Anterior cingulate cortex (tissue), 58 donors: ENCODE data around the gene MNT.

Experiments used
- DNase-seq, 58 donors: peaks; one replicate each; lab custom pipeline; 2025; lab: John Stamatoyannopoulos, UW

The MNT gene

DNA sequence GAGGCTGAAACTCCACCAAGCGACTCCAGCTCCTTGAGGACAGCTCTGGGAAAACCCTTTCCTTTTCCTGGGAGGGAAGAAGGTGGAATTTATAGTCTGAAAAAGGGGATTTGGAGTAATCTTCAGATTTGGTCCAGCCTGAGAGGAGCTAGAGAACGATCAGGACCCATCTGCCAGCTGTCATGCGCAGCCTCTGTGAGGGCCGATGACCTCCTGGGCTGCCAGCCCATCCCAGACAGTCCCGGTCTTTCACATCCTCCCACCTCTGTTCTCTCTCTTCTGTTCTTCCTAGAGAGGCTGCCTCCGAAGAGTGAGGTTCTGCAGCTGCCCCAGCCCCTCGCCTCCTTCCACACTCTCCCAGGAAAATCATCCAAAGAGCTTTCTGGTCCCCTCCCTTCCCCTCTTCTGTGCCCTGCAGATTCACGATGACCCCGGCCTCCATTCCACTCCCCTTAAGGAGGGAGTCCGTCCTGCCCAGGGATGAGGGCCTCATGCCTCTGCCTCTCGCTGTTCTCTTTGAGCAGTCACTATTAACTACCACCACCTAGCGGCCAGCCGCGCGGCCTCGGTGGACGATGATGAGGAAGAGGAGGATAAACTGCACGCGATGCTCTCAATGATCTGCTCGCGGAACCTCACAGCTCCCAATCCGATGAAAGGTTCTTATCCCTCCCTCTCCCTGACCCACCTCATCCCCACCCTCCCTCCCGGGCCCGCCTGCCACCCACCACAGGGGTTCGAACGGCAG is 33.9 kb downstream of the MNT start:
- DNase-seq: peak in 4 of 58 donors; percentile 10 to 40 (median 28)

DNA sequence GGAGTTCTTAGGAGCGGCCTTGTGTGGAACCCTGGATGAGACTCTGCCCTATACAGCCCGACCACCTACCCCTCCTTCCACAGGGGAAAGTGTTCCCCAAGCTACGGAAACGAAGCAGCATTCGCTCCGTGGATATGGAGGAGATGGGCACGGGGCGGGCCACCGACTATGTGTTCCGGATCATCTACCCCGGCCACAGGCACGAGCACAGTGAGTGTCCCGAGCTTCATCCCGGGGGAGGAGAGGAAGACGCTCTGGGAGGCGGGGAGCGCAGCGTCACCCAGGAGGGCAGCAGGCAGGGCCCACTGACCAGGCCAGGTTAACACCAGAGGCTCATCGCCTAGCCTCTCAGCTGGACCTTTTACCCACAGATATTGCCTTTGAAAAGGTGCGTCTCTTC is 35.7 kb downstream of the MNT start:
- DNase-seq: no peak

DNA sequence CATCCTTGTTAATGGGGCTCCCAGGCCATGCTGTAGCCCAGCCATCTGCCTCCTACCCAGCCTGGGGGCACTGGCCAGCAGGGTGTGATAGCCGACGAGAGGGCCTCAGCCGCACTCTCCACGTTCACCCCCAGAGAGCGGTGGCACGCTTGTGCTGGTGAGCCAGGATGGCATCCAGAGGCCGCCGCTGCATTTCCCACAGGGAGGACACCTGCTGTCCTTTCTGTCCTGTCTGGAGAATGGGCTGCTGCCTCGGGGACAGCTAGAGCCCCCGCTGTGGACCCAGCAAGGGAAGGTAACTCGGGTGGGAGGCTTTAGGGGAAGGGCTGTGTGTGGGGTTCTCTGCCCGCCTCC is 36.1 kb downstream of the MNT start:
- DNase-seq: no peak

DNA sequence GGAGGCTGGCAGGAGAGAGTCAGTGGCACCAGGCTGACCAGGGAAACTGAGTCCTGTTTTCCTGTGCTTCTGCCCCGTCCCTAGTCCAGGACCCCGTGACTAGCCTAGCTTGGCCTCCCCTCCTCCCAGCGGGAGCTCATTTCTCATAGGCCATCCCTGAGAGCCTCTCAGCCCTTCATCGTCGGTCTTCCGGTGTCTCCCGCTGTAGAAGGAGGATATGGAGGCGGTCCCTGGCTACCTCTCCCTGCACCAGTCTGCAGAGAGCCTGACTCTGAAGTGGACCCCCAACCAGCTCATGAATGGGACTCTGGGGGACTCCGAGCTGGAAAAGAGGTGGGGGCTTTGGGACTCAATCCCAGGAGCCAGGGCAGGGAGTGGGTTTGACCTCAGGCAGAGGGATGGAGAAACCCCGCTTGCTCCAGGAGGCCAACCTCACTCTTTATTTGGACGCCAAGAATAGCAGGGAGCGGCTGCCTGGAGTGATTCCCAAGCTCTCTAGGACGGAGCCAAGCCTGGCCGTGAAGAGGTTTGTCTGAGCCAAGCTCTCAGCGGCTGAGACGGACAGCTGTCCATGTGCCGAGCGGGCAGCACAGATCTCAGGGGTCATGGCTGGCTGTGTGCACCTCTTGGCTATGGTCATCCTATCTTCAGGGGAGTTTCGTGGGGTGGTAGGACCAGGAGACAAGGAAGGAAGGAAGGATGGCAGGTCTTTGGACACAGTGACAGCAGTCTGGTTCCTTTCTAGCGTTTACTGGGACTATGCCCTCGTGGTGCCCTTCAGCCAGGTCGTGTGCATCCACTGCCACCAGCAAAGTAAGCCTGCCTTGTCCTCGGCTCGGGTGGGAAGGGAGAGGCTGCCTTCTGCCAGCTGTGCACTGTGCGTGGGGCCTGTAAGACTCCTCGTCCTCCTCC is 36.8 kb downstream of the MNT start:
- DNase-seq: peak in 23 of 58 donors; percentile 10 to 62 (median 26)

DNA sequence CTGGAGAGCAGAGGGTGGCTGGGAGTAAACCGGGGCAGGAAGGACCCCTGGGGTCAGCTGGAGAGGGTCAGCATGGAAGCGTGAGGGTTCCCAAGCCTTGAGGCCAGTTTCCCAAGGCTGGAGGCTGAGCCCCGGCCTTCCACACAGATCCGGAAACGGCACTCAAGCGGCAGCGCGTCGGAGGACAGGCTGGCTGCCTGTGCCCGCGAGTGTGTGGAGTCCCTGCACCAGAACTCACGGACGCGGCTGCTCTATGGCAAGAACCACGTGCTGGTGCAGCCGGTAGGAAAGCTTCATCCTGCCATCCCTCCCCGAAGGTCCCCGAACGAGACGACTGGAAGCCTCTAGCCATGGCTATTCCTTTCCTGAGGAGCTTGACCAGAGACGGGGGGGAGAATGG is 37.5 kb downstream of the MNT start:
- no peak for DNase-seq

DNA sequence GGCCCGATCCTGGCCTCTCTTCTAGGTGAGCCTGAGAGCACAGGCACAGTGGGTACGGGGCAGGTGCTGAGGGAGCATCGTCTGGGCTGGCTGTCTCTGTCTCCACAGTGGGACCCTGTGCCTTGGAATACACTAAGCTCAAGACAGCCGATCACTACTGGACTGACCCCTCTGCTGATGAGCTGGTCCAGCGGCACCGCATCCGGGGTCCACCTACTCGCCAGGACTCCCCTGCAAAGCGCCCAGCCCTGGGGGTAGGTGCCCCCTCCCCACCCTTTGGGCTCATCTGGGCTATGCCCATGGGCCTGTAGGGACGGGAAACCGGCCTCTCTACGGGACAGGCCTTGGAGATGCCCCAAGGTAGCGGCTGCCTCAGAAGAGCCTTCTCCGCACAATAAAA is 38.0 kb downstream of the MNT start:
- DNase-seq: no peak

DNA sequence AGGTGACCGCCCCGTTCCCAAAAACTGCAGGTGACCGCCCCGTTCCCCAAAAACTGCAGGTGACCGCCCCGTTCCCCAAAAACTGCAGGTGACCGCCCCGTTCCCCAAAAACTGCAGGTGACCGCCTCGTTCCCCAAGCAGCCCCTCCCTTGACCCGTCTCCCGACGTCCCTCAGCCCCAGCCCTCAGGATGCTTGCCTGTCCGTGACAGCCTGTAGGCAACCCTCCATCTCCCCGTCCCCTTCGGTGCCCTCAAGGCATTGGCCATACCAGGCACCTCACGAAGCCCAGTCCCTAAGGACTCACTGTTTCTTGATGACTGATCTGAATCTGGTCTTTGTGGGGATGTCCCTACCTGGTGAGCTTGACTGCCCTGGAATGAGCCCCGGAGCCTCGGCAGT is 38.4 kb downstream of the MNT start:
- no peak for DNase-seq

DNA sequence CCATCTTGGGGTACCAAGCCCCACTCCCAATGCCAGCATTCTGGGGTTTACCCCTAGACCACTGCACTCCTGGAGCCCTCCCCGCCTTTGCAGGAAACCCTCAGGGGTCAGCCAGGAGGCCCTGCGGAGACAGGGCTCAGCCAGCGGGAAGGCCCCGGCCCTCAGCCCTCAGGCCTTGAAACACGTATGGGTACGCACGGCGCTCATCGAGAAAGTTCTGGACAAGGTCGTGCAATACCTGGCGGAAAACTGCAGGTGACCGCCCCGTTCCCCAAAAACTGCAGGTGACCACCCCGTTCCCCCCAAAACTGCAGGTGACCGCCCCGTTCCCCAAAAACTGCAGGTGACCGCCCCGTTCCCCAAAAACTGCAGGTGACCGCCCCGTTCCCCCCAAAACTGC is 38.8 kb downstream of the MNT start:
- no peak for DNase-seq

DNA sequence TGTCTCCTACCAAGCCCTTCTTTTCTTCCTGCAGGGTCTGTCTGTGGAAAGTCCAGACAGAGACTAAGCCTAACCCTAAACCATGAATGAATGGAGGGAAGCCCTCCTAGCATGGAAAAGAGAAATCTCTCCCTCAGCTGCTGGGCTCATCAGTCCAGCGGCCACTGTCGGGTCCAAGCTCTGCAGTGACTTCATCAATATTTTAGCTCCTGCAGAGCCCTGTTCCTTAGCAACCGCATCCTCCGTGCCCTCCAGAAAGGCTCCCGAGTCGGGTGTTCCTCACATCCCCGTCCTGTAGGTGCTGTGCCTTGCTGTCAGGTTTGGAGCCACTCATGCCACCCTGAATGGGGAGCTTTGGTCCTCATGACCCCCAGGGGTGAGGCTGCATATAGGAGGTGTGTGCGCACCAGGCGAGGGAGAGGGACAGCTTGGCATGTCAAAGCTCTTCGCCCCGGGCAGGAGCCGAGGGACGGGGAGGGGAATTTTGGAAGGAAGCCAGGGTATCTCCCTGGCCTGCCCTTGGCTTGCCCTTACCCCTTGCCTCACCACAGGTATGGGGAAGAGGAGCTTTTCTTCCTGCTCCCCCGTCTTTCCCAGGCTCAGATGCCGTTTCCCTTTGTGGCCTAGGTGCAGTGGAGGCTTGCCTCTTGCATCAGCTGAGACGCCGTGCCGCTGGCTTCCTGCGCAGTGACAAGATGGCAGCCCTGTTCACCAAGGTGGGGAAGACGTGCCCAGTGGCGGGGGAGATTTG is 39.7 kb downstream of the MNT start:
- no peak for DNase-seq

DNA sequence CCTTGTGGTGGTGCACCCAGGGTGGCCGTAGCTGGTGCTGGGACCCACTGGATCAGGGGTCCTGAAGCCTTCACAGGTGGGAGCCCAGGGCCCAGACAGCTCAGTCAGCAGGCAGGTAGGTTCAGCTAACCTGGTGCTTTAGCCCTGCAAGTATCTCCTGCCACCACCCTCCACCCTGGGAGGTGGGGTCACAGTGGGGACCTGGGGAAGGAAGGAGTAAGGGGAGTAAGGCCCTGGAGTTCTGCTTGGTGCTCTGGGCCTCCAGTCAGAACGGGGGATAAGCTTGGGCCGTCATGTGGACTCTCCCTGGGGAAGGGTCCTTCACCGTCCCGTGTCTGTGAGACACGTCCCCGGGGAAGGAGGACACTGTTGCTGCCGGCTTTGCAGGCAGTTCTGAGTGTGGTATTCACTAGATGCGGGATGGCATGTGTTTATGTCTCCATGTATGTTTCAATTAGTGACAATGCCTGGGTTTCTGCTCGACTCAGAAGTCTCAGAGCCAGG is 42.9 kb downstream of the MNT start:
- DNase-seq: no peak

DNA sequence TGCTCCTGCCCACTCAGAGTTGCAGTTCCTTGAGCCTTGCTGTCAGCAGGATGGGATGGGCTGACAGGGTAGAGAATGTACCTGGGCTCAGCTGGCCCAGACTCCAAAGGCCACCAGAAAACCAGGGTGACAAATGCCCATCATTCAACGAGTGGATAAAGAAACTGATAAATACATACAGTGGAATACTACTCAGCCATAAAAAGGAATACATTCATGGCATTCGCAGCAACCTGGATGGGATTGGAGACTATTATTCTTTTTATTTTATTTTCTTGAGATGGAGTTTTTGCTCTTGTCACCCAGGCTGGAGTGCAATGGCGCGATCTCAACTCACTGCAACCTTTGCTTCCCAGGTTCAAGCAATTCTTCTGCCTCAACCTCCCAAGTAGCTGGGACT is 43.6 kb downstream of the MNT start:
- DNase-seq: no peak

DNA sequence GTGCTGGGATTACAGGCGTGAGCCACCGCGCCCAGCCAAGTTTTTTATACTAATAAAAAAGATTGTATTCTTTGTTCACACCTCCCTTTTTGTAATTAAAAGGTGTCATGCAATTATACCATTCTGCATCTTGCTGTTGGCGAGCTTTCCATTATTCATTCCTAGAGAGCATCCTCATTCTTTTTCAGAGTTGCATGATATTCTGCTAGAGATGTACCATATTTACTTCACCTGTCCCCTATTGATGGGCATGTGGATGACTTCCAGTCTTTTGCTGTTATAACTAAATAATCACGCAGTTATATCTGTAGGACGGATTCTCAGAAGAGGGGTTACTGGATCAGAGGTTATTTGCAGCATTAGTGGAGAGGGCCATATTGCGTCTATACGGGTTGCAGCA is 46.5 kb downstream of the MNT start:
- no peak for DNase-seq

DNA sequence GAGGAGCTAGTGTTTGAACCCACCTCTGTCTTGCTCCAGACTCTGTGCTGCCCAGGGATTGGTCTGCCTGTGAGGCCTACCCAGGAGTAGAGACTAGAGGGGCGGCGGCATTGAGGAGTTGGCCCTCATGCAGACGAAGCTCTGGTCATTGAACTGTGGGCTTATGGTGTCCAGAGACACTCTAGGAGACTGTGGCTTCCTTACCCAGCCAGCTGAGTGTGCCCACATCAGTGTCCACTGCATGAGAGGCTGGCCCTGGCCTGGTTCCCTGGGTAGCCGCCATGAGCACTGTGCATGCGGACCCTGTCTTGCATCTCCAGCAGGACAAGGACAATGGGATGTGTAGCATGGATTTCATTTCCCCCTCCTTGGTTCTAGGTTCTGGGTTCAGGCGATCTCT is 49.6 kb downstream of the MNT start:
- no peak for DNase-seq

DNA sequence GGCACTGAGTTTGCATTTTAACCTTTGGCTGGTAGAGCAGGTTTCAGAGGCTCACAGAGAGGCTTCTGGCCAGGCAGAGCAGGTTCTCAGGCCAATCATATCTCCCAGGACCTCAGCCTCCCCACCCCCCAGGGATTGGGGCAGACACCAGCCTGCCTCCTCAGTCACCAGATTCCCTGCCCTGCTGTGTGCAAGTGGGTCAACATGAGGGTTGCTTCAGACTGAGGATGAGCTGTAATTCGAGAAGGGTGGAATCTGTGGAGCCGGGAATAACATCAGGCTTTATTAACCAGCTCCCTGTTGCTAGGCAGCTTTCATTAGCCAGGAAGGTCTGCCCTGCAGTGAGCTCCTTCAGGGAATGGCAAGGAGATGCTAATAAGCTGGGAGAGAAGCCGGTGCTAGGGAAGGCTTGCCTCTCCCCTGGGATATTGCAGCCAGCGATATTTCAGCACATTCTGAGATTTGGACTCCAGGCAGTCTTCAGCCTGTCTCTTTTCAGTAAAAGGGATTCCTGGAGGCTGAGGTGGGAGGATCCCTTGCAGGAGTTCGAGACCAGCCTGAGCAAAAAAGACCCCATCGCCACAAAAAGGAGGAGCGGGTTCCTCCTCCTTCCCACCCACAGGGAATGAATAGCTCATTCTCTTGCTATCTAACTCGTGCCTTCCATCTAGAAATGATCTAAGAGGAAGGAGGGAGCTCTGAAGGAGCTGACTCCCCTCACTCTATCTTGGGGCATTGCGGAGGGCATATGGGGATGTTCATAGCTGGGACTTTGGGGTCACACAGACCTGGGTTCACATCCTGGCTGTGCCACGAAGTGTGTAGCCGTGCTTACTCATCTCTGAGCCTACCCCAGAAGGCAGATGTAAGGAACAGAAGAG is 52.8 kb downstream of the MNT start:
- peak in 40 of 58 donors; percentile 13 to 80 (median 42) for DNase-seq

DNA sequence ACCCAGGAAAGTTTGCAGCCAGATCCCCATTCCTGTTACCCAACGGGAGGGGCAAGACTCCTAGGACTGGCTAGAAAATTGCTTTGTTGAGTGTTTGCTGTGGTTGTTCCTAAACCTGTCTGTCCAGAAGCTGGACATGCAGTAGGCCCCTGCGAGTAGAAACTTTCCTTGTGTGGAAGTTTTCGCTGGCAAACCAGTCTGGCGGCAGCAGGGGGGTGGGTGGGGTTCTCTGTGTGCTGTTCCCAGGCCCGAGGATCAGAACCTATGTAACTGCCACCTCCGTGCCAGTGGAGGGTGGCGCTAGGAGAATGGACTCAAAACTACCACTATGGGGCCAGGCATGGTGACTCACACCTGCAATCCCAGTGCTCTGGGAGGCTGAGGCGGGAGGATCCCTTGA is 54.4 kb downstream of the MNT start:
- DNase-seq: no peak

DNA sequence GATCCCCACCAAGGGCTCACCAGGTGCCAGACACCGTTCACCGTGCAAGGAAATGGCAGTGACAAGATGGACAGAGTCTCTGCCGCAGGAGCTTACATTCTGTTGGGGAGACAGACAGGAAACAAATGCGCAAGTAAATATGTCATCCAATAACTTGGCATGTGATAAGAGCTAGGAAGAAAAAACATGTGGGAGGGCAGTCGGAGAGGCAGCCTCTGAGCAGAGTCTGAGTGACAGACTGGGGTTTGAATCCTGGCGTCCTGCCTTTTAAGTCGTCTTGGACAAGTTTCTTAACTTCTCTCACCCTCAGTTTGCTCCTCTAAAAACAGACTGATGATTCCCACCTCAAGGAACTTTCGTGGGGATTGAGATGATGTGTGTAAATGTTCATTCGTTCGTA is 56.3 kb downstream of the MNT start:
- peak in 1 of 58 donors; percentile 23 for DNase-seq

DNA sequence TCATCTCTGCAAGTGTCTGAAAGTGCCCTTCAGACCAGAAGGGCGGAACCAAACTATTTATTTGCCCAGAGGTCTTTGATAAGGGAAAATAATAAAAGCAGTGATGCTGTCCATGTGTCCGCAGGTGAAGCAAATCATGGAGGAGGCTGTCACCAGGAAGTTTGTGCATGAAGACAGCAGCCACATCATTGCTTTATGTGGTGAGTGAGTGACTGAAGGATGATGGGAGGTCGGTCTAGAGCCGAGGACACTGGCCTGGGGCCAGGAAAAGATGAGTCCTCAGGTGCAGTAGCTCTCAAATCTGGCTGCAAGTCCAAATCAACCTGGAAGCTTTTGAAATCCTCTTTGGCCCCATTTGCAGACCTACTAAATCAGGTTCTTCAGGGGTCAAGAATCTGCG is 57.4 kb downstream of the MNT start:
- no peak for DNase-seq

DNA sequence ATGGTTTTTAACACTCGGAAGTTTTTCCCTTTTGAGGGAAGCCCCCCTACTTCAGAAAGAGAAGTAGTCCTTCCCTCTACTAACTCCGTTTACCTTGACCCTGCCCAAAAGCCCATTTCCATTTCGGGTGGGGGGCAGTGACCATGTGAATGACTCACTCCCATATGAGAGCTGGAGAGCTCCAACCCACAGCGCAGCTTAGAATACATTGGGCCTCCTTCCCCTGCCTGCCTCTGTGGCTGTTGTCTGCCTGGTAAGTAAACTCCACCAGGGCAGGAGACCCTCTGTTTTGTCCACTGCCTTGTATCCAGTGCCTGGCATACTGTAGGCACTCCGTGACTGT is 62.6 kb downstream of the MNT start:
- DNase-seq: peak in 6 of 58 donors; percentile 8 to 55 (median 26)

DNA sequence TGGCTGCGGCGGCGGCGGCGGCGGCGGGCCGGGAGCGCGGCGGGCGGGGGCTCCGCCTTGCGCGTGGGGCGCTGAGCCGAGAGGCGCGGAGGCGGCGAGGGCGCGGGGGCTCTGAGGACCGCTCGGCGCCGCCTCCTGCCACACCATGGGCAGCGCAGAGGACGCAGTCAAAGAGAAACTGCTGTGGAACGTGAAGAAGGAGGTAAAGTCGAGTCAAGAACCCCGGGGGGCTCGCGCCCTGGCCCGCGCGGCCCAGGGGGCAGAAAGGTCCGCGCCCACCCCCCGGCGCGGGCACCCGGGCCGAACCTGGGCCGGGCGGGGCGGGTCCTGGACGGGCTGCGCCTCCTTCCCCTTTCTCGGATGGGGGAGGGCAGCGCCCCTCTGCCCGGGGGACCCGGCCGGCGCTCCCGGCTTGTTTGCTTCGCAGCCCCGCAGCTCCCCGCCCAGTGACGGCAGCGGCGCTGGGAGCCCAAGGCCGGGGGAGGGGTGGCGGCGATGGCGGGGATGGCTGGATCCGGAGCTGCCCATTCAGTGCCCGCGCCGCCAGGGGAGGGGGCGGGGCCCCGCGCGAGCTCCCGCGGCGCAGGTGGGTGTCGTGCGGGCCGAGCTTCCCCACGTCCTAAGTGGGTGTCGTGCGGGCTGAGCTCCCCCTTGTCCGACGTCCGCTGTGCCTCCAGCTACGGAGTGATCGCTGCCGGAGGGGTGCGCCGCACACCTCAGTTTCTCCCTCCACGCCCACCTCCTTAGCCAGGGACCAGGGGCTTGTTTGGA is 63.1 kb downstream of the MNT start:
- DNase-seq: peak in 51 of 58 donors; percentile 4 to 77 (median 43)
